GM10266 (cell line): ENCODE measurements around the gene TBATA.

Experiments used
- DNase-seq: peaks from one replicate; pipeline ENCODE4 v3.0.0; 2012; ENCODE audit errors: extremely low spot score
- TF ChIP-seq, protein P1 (sequence below): IDR thresholded peaks from 2 replicates; pipeline ENCODE4 v1.5.1; 2012; ENCODE audit warnings: mild to moderate bottlenecking, low read depth; ENCODE audit not compliant: control insufficient read depth, insufficient read depth; ENCODE audit errors: missing control alignments

The TBATA gene

DNA sequence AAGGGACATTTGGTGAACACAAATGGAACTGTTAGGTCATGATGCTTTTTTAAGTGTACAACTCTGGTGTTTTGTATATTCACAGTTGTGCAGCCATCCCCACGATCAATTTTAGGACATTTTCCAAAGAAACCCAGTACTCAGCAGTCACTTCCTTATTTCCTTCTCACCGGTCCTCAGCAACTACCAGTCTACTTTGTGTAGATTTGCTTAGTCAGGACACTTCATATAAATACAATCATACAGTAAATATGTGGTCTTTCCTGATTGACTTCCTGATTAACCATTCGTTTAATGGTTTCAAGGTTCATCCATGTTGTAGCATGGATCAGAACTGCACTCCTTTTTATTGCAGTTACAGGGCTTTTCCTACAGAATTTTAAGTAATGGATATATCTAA lies 45.0 kb upstream of the TBATA start:
- TF ChIP-seq, protein P1, sequence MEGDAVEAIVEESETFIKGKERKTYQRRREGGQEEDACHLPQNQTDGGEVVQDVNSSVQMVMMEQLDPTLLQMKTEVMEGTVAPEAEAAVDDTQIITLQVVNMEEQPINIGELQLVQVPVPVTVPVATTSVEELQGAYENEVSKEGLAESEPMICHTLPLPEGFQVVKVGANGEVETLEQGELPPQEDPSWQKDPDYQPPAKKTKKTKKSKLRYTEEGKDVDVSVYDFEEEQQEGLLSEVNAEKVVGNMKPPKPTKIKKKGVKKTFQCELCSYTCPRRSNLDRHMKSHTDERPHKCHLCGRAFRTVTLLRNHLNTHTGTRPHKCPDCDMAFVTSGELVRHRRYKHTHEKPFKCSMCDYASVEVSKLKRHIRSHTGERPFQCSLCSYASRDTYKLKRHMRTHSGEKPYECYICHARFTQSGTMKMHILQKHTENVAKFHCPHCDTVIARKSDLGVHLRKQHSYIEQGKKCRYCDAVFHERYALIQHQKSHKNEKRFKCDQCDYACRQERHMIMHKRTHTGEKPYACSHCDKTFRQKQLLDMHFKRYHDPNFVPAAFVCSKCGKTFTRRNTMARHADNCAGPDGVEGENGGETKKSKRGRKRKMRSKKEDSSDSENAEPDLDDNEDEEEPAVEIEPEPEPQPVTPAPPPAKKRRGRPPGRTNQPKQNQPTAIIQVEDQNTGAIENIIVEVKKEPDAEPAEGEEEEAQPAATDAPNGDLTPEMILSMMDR: no peak
- no peak for DNase-seq

DNA sequence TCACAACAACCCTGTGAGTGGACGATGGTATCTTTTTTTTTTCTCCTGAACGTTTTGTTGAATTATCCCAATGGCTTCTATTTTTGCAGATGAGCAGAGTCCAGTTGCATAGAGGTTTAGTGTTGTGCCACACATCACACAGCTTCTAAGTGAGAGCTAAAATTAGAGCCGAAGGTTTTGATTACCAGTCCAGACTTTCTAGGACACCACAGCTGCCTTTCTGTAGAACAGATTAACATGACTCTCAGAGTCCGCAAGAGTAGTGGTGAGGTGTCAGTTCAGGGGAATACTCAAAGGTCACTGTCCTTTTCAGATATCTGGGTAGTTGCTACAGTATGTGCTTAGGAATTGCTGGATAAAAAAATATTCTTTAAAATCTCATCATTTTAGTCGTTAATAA lies 44.4 kb upstream of the TBATA start:
- TF ChIP-seq, protein P1: no peak
- DNase-seq: no peak

DNA sequence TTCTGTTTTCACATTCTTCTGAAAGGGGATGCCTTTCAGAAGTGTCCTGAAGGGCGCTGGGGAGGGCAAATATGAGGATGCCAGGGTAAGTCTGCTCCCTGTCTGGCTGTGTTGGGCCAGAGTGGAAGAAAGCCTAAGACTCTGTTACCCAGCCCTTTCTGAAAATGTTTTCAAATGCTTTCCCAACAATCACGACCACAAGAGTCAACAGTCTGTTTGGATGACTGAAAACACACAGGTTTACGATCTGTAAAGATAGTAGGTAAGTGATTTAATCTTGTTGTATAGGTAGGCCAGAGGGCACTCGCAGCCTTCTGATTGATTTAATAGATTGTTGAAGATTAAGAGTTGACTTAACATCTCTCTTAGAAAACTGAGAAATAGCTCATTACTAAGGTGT lies 43.7 kb upstream of the TBATA start:
- DNase-seq: no peak
- TF ChIP-seq, protein P1: no peak

DNA sequence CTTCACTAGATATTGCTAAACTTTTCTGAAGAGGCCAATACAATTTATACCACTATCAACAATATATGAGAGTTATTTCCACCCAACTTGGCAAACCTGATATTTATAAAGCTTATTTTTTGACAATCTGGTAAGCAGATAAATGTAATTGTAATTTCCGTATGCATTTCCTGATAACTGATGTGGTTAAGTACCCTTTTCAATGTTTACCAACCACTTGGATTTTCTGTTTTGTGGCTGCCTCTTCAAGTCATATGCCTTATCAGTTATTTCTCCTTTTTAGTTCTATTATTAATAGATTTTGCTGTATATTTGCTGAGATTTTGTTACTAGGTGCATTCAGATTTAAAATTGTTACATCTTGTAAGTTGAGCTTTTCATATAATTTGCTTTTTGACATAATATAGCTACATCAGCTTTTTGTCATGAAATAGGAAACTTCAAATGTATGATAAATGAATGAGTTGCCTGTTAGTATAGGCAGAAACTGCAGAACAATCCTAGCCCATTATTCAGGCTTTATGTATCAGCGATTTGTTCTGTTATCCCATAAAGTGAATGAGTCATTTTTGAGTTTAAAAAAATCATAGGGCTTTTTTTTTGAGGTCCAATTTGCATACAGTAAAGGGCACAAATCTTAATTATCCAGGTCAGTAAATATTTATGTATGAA lies 42.0 kb upstream of the TBATA start:
- TF ChIP-seq, protein P1: no peak
- no peak for DNase-seq

DNA sequence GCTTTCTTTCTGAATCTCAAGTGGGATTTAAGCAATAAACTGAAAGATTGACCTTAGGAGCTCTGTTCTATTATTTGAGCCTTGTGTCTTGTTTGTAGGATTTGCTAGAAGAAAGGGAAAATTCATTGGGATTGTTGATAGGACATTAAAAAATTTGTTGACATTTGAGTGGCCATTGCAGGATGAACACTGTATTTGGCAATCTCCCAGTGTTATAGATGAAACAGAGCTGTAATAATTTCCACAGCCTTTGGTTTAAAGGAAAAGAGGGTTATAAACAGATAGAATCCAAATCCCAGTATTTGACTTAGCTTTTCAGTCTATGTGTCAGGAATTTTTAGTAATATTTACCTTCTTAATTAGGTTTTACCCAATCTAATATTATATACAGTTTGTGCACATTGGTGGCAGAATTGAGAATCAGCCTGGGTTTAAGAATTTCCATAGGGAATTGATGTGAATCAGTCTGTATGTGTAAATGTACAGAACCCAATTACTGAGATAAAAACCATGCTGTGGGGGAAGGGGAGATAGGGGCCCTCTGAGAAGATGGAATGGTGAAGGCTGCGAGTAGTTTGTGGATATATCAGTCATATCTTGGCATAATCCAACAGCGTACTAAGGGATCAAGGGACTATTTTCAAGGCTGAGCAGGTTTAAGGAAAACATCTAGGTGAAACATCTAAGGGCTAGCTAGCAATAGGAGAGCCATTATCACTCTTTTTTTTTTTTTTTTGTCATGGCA lies 37.1 kb upstream of the TBATA start:
- TF ChIP-seq, protein P1: no peak
- no peak for DNase-seq

DNA sequence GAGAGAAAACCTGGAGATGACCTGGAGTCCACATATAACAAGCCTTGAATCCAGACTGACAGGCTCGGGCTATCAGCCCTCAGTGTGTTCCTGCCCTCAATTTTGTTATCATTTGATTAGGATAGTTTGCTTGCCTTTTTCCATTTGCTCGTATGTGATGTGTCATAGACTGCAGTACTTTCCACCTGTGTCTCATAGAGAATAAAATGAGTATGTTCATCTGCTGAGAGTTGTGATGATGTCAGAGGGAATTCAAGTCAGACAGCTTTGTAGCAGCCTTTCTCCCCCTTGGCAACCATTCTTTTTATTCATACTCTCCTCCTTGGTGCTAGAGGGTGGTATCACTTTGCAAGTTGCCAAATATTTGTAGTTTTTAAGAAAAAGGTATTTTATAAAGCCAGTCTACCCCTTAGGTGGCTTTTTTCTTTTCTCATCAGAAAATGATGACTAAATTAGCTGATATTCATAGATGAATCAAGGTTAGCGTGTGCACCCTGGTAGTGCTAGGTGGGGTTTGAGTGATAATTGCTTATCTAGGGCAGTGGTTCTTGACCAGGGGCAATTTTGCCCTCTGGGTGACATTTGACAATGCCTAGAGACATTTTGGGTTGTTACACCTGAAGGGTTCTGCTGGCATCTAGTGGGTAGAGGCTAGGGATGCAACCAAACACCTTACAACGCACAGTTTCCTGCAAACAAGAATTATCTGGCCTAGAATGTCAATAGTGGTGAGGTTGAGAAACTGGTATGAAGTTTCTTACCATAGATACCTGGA lies 36.0 kb upstream of the TBATA start:
- TF ChIP-seq, protein P1: no peak
- DNase-seq: no peak
